Endothelial cell of umbilical vein (primary cell): ENCODE results near the gene RSRC1. TPM values are rescaled to one million over a fixed set of nuclear protein-coding genes. Genes with fewer than 3 reads are reported as not detected.

ENCODE experiments used
- BruUV-seq: library from RNA; stranded (reverse); fragments of 400-500 nt; replicated peaks from 2 replicates; lab custom pipeline; 2021; lab: Mats Ljungman, UMichigan
- CTCF ChIA-PET: fragments of 300-600, 350-600 bp; sonication (Branson Sonifier 250); formaldehyde crosslinking; loops from one replicate; lab custom pipeline; 2021; ENCODE audit warnings: antibody characterized with exemption, inconsistent platforms; lab: Charles Lee
- POLR2A ChIA-PET: fragments of 300-600, 350-600 bp; sonication (Branson Sonifier 250); formaldehyde crosslinking; loops from one replicate; lab custom pipeline; 2021; ENCODE audit warnings: antibody characterized with exemption, inconsistent platforms; lab: Charles Lee
- DNase-seq: peaks from one replicate; pipeline ENCODE4 v3.0.0-alpha.2; 2011; ENCODE audit warnings: low read depth, low spot score
- FAIRE-seq: peaks from 2 replicates; lab custom pipeline; 2011; peaks lifted over from hg19 to GRCh38; lab: Jason Lieb, UNC
- H2AFZ ChIP-seq: 2 replicates; pipeline ENCODE4 v1.6.0; 2012; ENCODE audit warnings: low read depth, low read length, control low read depth, inconsistent platforms
- H3K27ac ChIP-seq: 2 replicates; pipeline ENCODE4 v1.5.1; 2011; ENCODE audit warnings: low read depth, mild to moderate bottlenecking, control low read depth, low read length, moderate library complexity; ENCODE audit not compliant: insufficient read depth
- H3K27me3 ChIP-seq, 2 experiments: 2 replicates each; pipeline versions ENCODE4 v1.6.0 to v1.6.1; 2011; ENCODE audit warnings: low read length in 2 of 2, mixed read lengths in 1 of 2; ENCODE audit not compliant: control insufficient read depth in 2 of 2, insufficient read depth in 2 of 2
- H3K36me3 ChIP-seq, 2 experiments: 2 replicates in 1 of 2; 3 replicates in 1 of 2; pipeline ENCODE4 v1.5.1; 2011; ENCODE audit warnings: low read length in 2 of 2, mild to moderate bottlenecking in 1 of 2, moderate library complexity in 1 of 2; ENCODE audit not compliant: control insufficient read depth in 2 of 2, insufficient read depth in 2 of 2; ENCODE audit errors: extremely low read depth in 1 of 2
- H3K4me1 ChIP-seq: 3 replicates; pipeline ENCODE4 v1.5.1; 2011; ENCODE audit warnings: mild to moderate bottlenecking, low read length; ENCODE audit not compliant: control insufficient read depth, insufficient read depth; ENCODE audit errors: extremely low read depth
- H3K4me2 ChIP-seq: 2 replicates; pipeline ENCODE4 v1.6.1; 2011; ENCODE audit warnings: low read length, control low read depth, mixed read lengths; ENCODE audit not compliant: insufficient read depth
- H3K4me3 ChIP-seq, 3 experiments: fragments of 200-600 bp in 1 of 3; sonication (generic), shearing (Covaris generic) in 1 of 3; replicated peaks in 1 of 3; 2 replicates each; pipeline ENCODE4 v1.5.1; 2011 to 2016; ENCODE audit warnings: control low read depth in 3 of 3, low read length in 3 of 3, mild to moderate bottlenecking in 2 of 3, inconsistent platforms in 1 of 3, low read depth in 1 of 3, moderate library complexity in 1 of 3; ENCODE audit not compliant: insufficient read depth in 1 of 3
- H3K79me2 ChIP-seq: 2 replicates; pipeline ENCODE4 v1.6.0; 2012; ENCODE audit warnings: low read length, inconsistent platforms; ENCODE audit not compliant: control insufficient read depth, insufficient read depth
- H3K9ac ChIP-seq: replicated peaks from 2 replicates; pipeline ENCODE3; 2011; ENCODE audit warnings: low read length, control low read depth; ENCODE audit not compliant: insufficient read depth; ENCODE audit errors: extremely low read depth
- H3K9me1 ChIP-seq: replicated peaks from 3 replicates; pipeline ENCODE4 v1.6.0; 2011; ENCODE audit warnings: mild to moderate bottlenecking, low read length; ENCODE audit not compliant: control insufficient read depth, insufficient read depth; ENCODE audit errors: extremely low read depth
- H3K9me3 ChIP-seq: replicated peaks from 2 replicates; pipeline ENCODE4 v1.5.1; 2012; ENCODE audit warnings: low read length, inconsistent platforms; ENCODE audit not compliant: control insufficient read depth, insufficient read depth
- H4K20me1 ChIP-seq: replicated peaks from 2 replicates; pipeline ENCODE3; 2011; ENCODE audit warnings: mild to moderate bottlenecking, low read length; ENCODE audit not compliant: control insufficient read depth, insufficient read depth; ENCODE audit errors: extremely low read depth
- CTCF ChIP-seq, 2 donors: IDR thresholded peaks; 1 replicate in 1 of 2; 2 replicates in 1 of 2; pipeline ENCODE4 v1.5.1; 2011; ENCODE audit warnings: low read length in 2 of 2, mild to moderate bottlenecking in 2 of 2, moderate library complexity in 2 of 2, control low read depth in 1 of 2, inconsistent platforms in 1 of 2, low read depth in 1 of 2; ENCODE audit not compliant: insufficient read depth in 1 of 2; ENCODE audit errors: extremely low read depth in 1 of 2
- EZH2 ChIP-seq: IDR thresholded peaks from 2 replicates; pipeline ENCODE4 v1.6.1; 2012; ENCODE audit warnings: borderline replicate concordance, low read depth, mild to moderate bottlenecking, moderate library complexity, low read length, inconsistent platforms; ENCODE audit not compliant: severe bottlenecking
- FOS ChIP-seq: IDR thresholded peaks from 2 replicates; pipeline ENCODE4 v1.6.1; 2011; ENCODE audit warnings: mild to moderate bottlenecking, low read length, moderate library complexity, borderline replicate concordance; ENCODE audit not compliant: insufficient read depth
- GATA2 ChIP-seq: IDR thresholded peaks from 2 replicates; pipeline ENCODE4 v1.7.0; 2011; ENCODE audit warnings: low read depth, mild to moderate bottlenecking, moderate library complexity, mixed read lengths, low read length; ENCODE audit not compliant: insufficient read length, insufficient read depth
- JUN ChIP-seq: IDR thresholded peaks from 2 replicates; pipeline ENCODE4 v1.6.1; 2011; ENCODE audit warnings: borderline replicate concordance, low read depth; ENCODE audit not compliant: insufficient read length, insufficient read depth
- MAX ChIP-seq: IDR thresholded peaks from 2 replicates; pipeline ENCODE4 v1.6.1; 2011; ENCODE audit not compliant: insufficient read depth, insufficient read length
- MYC ChIP-seq: IDR thresholded peaks from one replicate; pipeline ENCODE4 v1.6.1; 2011; ENCODE audit warnings: mild to moderate bottlenecking, low read depth, low read length
- POLR2A ChIP-seq: IDR thresholded peaks from 2 replicates; pipeline ENCODE4 v1.6.1; 2012; ENCODE audit warnings: low read depth, mild to moderate bottlenecking, control low read depth, low read length
- POLR2AphosphoS5 ChIP-seq: IDR thresholded peaks from 2 replicates; pipeline ENCODE4 v1.6.1; 2012; ENCODE audit warnings: low read depth, mild to moderate bottlenecking, control low read depth, low read length, moderate library complexity; ENCODE audit not compliant: insufficient read depth
- dilution Hi-C: fragments of 300-500 bp; cut with MboI; formaldehyde crosslinking; loops from one replicate; pipeline ENCODE4 v1.15.0; 2019; ENCODE audit warnings: low sequenced_read_pairs; ENCODE audit not compliant: extremely low pct_ligation_motif_present
- intact Hi-C: fragments of 100-400 bp; cut with micrococcal nuclease; formaldehyde crosslinking; loops from one replicate; pipeline ENCODE4 v1.10.0; 2022
- polyA plus RNA-seq, 4 experiments: library from polyadenylated mRNA; depleted of rRNA in 3 of 4; stranded (reverse) in 3 of 4; unstranded in 1 of 4; fragments of >200 nt; gene quantifications; 2 replicates each; pipeline versions ENCODE4 v1.2.1 to v1.2.3, GENCODE V29; 2011 to 2012; ENCODE audit warnings: missing spikeins in 1 of 4
- total RNA-seq: library from RNA; stranded (reverse); gene quantifications from 2 replicates; pipeline ENCODE4 v1.2.3, GENCODE V29; 2021

The RSRC1 gene
- total and polyA plus RNA-seq, 2 donors (not counting 3 experiments of a cell fraction or from before 2014, with no cell fraction given) = 1.8 to 25.4 TPM

- DNase-seq (no peak), FAIRE-seq (no peak)
- Histone ChIP-seq H3K79me2 (no peaks in the 10 kb centered on the region), H2AFZ (no peak overlapping the region), H3K4me1 (no peaks in the 10 kb centered on the region), H3K9me3 (no peaks in the 10 kb centered on the region), H3K4me2 (no peak overlapping the region), H3K27me3 (peaks cover 2 to 6% of the 10 kb centered on the region in 2 experiments), H3K4me3 (no peak overlapping the region), H3K36me3 (no peaks in the 10 kb centered on the region), H3K27ac (no peak overlapping the region), H3K9me1 (no peaks in the 10 kb centered on the region), H4K20me1 (no peaks in the 10 kb centered on the region), H3K9ac (no peak overlapping the region)
- dilution Hi-C loops (no loop called here), intact Hi-C loops (no loop called here)
- TF ChIP-seq EZH2 (no peak), FOS (no peak), CTCF (IDR thresholded peaks at IDR 0.05; ENCODE audit: extremely low read depth in 1 of 2, insufficient read depth in 1 of 2, low read depth in 1 of 2, low read length in 2 of 2) (no peak), MYC (no peak), MAX (no peak), POLR2AphosphoS5 (no peak), JUN (no peak), GATA2 (no peak), POLR2A (no peak)
- no TSS peak for BruUV-seq
- POLR2A ChIA-PET = no interaction called here
- CTCF ChIA-PET = no interaction called here
Observed at GRCh38 chr3:158559504-158559903, 449.6 kb downstream of the RSRC1 start.
